ENCODE results near the gene RNF25.

RNF25 gene

DNA sequence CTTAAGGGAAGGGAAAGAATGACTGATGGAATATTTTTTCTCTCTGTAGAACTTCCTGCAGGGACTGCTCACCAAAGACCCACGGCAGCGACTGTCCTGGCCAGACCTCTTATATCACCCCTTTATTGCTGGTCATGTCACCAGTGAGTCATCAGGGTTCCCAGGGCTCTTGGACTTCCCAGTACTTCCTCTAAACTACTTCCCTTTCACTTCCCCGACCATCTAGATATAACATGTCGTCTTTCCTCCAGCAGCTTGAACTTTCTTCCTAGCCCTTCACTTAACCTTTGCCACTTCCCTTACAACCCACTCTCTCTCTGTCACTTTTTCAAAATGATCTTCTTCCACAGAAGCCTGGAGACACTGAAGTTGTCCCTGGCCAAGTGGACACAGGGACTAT lies 7.3 kb upstream of the RNF25 start:
- no peak for DNase-seq

GRCh38 chr2:218671097-218671653 lies 627 bp downstream of the RNF25 start:
- peak; percentile 22 for DNase-seq

- DNase-seq, result no peak
Observed at GRCh38 chr2:218664653-218665052, 7.1 kb downstream of the RNF25 start.

- no peak for DNase-seq
Observed at GRCh38 chr2:218663901-218664300, 7.9 kb downstream of the RNF25 start.

DNA sequence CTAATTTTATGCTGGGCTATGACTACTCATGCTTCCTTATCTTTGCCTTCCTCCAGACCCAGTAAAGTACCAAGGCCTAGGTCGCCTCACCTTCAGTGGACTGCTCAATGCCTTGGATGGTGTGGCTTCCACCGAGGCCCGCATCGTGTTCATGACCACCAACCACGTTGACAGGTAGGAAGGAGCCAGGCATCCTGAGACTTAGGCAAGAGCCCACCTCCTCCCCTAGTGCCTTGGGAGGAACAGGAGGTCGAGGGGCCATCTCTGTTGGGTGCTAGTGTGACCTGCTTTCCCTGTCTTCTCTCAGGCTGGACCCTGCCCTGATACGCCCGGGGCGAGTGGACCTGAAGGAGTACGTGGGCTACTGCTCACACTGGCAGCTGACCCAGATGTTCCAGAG lies 9.0 kb downstream of the RNF25 start:
- DNase-seq, result no peak

- DNase-seq, result no peak
Observed at GRCh38 chr2:218662377-218662776, 9.4 kb downstream of the RNF25 start.

DNA sequence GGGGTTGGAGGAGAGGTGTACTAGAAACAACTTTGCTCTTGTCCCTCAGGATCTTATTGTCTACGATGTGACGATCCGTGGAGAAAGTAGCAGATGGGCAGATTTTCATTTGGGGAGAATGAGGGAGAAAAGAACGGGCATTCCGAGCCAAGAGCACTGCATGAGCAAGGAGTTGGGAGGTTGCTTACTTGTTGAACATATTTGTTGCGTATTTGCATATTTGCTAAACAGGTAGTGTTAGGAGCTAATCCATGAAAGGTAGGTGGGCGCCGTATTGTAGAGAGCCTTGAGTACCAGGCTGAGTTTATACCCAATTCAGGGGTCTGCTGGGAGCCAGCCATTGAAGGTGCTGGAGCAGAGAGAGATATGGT lies 11.8 kb downstream of the RNF25 start:
- no peak for DNase-seq

DNA sequence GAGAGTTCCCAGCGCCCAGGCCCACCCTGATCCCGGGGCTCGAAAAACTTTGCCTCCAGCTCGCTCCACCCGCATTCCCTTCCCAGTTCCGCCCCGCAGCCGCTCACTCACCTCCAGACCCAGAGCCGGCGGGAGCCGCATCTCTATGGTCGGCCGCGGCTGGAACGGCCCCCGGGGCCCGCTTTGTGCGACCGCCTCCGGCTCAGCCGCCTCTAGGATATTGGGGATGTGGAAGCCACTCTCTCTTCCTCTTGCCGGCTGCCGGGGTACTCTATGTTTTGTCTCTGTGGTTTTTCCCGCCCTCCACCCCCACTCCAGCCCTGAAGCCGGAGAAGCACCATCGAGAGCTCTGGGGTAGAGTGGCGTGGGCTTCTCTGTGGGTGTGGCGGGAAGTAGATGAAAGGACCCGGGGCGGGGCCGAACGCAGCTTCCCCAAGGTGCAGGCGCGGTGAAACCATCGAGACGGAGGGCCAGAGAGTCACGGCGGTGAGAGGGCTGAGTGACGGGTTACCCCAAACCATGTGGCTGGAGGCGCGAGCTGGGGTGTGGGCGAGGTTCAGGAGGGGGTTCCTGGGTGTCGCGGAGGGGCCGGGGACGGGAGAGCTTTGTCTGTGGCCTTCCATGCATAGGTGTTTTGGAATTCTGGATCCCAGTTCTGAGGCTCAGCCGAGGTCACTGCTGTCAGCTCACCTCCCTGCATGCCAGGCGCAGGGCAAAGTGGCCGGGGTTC lies 12.4 kb downstream of the RNF25 start, which contains the start of the genes BCS1L and ZNF142:
BCS1L (plus strand) TSS at position 426 of the 730 bp plus-strand sequence. CDS start 1,305 bp downstream, outside the sequence.
ZNF142 (minus strand) TSS at position 366 of the 730 bp plus-strand sequence. CDS start 3,194 bp downstream, outside the sequence.
- peak; percentile 86 for DNase-seq

- DNase-seq, result peak; percentile 11
Observed at GRCh38 chr2:218658671-218659257, 13.0 kb downstream of the RNF25 start.

GRCh38 chr2:218655751-218656150 lies 16.1 kb downstream of the RNF25 start:
- no peak for DNase-seq

GRCh38 chr2:218648787-218649100 lies 23.1 kb downstream of the RNF25 start:
- no peak for DNase-seq

DNA sequence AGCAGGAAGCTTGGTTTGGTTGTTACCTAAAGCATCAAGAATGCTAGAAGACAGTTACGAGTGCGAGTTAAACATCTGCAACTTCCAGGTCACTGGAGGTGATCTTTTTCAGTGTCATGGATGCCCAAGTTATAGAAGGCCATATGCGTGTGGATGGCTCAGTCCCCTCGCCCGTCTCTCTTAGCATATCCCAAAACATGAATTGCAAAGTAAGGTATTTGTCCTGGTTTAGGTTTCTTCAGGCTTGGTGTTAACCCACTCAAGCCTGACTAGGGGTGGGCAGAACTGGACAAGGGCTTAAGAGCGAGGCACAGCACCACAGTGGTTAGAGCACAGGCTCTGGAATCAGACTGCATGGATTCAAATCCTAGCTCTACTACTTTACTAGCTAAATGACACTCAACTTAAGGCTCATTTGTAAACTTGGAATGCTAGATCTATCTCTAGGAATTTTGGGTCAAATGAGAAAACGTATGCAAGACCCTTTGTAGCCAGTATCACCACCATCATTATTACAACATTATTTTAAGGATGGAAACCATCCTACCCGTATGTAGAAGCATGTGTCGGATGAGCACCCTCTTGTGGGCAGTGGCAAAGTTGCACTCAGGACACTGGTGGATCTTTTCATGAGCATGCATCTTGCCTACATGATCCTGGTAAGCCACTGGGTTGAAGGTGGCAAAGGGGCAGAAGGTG lies 23.6 kb downstream of the RNF25 start:
- peak; percentile 12 for DNase-seq

DNA sequence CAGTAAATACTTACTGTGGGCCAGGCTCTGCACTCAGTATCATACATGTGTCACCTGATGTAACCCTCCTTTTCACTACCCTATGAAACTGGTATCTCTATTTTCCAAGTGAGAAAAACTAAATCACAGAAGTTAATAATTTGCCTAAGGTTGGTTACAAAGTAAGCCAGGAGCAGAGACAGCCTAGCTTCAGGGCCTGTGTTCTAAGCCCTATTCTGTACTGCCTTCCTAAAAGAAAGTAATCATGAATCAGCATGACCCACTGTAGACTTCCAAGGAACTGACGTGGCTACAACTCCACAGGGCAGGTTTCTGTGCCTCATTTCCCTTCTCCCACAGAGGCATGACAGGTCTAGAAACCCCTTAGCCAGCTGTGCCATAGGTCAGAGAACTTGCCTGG lies 26.7 kb downstream of the RNF25 start:
- no peak for DNase-seq

GRCh38 chr2:218644721-218645120 lies 27.1 kb downstream of the RNF25 start:
- no peak for DNase-seq

DNA sequence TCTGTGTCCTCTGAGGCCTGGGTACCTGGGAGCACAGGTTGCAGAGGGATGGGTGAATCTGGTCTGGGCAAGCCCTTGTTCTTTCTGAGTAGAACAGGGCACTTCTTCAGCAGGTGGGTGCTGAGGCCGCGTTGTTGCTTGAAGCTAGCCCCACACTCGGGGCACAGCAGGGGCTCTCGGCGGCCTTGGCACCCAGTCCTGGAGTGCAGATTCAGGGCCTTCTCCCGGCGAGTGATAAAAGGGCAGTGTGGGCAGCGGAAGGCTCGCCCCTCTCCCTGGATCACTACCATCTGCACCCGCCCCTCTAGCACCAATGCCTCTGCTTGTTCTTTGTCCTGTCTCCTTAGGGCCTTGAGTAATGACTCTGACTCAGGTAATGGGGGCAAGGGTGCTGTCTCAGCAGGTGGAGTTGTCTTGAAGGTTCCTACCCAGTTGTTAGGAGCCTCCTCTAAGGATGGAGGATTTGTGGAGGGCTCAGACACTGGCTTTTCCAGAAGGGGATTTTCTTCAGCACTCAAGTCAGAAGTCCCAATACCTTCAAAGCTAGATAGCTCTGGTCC lies 28.0 kb downstream of the RNF25 start:
- no peak for DNase-seq

DNA sequence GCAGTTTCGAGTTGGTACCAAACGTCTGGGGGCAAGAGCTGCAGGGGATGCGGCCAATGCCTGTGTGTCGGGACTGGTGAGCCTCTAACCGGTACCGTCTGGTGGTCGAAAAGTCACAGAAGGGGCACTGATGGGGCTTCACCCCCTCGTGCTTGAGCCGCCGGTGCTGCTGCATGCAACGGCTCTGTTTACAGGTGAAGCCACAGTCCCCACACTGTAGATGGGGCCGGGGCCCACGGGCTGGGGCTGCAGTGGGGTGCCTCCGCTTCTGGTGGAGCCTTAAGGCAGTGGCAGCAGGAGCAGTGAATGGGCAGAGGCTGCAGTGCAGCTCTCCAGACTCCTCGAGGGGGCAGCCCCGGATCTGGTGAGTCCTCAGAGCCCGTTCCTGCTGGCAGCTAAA lies 29.0 kb downstream of the RNF25 start:
- no peak for DNase-seq

- no peak for DNase-seq
Observed at GRCh38 chr2:218642121-218642656, 29.6 kb downstream of the RNF25 start.

DNA sequence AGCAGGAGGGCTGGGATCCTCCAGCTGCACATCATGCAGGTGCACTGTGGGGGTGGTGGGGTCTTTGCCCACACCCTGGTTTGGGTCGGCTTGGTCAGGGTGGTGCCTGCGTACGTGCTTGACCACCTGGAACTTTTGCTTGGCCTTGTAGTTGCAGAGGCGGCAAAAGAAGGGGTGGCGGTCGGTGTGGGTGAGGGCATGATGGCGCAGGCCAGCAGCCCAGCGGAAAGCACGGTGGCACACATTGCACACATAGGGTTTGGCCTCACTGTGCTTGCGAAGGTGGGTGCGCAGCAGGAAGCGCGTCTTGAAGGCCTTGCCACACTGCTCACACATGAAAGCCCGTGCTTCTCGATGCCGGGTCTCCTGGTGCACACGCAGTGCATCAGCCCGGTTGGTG lies 33.4 kb downstream of the RNF25 start:
- no peak for DNase-seq

GRCh38 chr2:218635719-218636118 lies 36.1 kb downstream of the RNF25 start:
- DNase-seq, result no peak

DNA sequence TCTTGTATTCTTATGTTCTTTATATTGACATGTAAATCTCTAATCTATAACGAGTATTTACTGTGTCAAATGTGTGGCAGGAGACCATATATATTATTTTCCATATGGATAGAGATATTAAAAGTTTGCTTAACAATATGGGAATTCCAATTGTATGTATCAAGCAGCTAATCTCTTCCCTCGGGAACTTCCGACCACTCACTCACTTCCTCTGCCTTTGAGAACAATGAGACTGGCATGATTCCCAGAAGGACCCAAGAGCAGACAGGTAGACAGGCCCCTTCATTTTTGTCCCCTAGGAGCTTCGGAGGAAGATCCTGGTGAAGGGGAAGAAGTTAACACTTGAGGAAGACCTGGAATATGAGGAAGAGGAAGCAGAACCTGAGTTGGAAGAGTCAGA lies 40.0 kb downstream of the RNF25 start:
- DNase-seq, result no peak

- DNase-seq, result no peak
Observed at GRCh38 chr2:218627939-218628338, 43.9 kb downstream of the RNF25 start.

DNA sequence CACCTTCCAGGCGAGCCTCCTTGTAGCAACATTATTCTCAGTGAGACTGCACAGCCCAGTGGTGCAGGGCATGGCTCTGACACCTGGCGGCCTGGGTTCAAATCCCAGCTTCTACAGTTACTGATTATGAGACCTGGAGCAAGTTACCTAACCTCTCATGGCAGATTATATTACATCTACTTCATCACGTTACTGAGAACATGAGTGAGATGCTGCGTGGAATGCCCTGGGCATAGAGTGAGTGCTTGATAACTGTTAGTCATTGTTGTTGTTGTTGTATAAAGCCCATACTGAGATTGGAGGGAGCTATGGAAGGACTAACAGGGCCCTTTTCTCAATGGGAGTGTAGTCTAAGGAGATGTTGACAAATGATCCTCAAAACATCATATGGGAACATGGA lies 45.4 kb downstream of the RNF25 start:
- DNase-seq, result no peak

DNA sequence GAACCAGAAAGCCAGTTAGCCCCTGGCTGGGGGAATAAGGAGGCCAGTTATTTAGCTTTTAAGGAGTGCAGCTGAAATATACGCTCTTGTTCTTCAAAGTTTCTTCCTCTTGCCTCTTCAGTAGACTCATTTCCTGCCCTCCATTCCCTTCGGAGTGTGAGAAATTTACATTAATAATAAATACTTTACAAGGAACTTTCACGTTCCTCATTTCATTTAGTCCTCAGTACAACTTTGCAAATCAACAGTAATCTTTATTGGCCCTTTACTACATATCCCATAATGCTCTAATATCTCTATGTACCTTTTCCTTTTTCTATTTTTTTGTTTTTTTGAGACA lies 48.5 kb downstream of the RNF25 start:
- no peak for DNase-seq

Measured in NCI-H1092 treated with DMSO at 0.1 percent for 48 hours (cell line).